Neuronal stem cell (in vitro differentiated cells): ENCODE data around the gene ZNF514.

Experiments used
- DNase-seq: peaks from one replicate; pipeline ENCODE4 v3.0.0-alpha.2; 2013; ENCODE audit warnings: low spot score
- H2AFZ ChIP-seq: one replicate; pipeline ENCODE4 v1.6.1; 2013; ENCODE audit warnings: mild to moderate bottlenecking, low read length, inconsistent platforms
- H2AK5ac ChIP-seq: 2 replicates; pipeline ENCODE4 v1.6.1; 2013; ENCODE audit warnings: low read depth, mild to moderate bottlenecking, inconsistent platforms, low read length, moderate library complexity, mixed read lengths
- H2BK120ac ChIP-seq: 2 replicates; pipeline ENCODE4 v1.6.1; 2013; ENCODE audit warnings: low read depth, mild to moderate bottlenecking, inconsistent platforms, low read length, moderate library complexity, mixed read lengths
- H2BK12ac ChIP-seq: one replicate; pipeline ENCODE4 v1.6.1; 2013; ENCODE audit warnings: low read length, inconsistent platforms
- H2BK15ac ChIP-seq: 2 replicates; pipeline ENCODE4 v1.6.1; 2013; ENCODE audit warnings: mild to moderate bottlenecking, low read length, inconsistent platforms, mixed read lengths
- H2BK5ac ChIP-seq: one replicate; pipeline ENCODE4 v1.6.1; 2013; ENCODE audit warnings: inconsistent platforms, mild to moderate bottlenecking, low read length, moderate library complexity
- H3K14ac ChIP-seq: one replicate; pipeline ENCODE4 v1.6.1; 2013; ENCODE audit warnings: low read length, inconsistent platforms
- H3K18ac ChIP-seq: 2 replicates; pipeline ENCODE4 v1.6.1; 2013; ENCODE audit warnings: low read length, inconsistent platforms
- H3K23ac ChIP-seq: 2 replicates; pipeline ENCODE4 v1.6.1; 2013; ENCODE audit warnings: low read depth, mild to moderate bottlenecking, mixed read lengths, low read length, inconsistent platforms; ENCODE audit not compliant: poor library complexity
- H3K27ac ChIP-seq: replicated peaks from 3 replicates; pipeline ENCODE4 v1.5.1; 2013; ENCODE audit warnings: low read length, inconsistent platforms
- H3K27me3 ChIP-seq, 3 experiments: 2 replicates each; pipeline ENCODE4 v1.6.1; 2013; ENCODE audit warnings: low read length in 3 of 3, mild to moderate bottlenecking in 2 of 3, inconsistent platforms in 1 of 3, low read depth in 1 of 3, mixed read lengths in 1 of 3, moderate library complexity in 1 of 3; ENCODE audit not compliant: control insufficient read depth in 3 of 3, insufficient read depth in 3 of 3
- H3K36me3 ChIP-seq, 2 donors: replicated peaks in 1 of 2; 2 replicates each; pipeline ENCODE4 v1.6.1; 2013; ENCODE audit warnings: low read length in 2 of 2; ENCODE audit not compliant: control insufficient read depth in 2 of 2, insufficient read depth in 2 of 2
- H3K4ac ChIP-seq: 2 replicates; pipeline ENCODE4 v1.6.1; 2013; ENCODE audit warnings: inconsistent platforms, mild to moderate bottlenecking, low read length, moderate library complexity
- H3K4me1 ChIP-seq, 2 donors: 1 replicate in 1 of 2; 2 replicates in 1 of 2; pipeline ENCODE4 v1.6.1; 2013; ENCODE audit warnings: low read length in 2 of 2, low read depth in 1 of 2; ENCODE audit not compliant: control insufficient read depth in 2 of 2, insufficient read depth in 1 of 2
- H3K4me2 ChIP-seq: one replicate; pipeline ENCODE4 v1.6.1; 2013; ENCODE audit warnings: mild to moderate bottlenecking, low read length, inconsistent platforms; ENCODE audit not compliant: insufficient read depth, poor library complexity, severe bottlenecking
- H3K4me3 ChIP-seq, 2 donors: 2 replicates each; pipeline ENCODE4 v1.5.1; 2013; ENCODE audit warnings: low read length in 2 of 2, mild to moderate bottlenecking in 2 of 2, inconsistent platforms in 1 of 2, moderate library complexity in 1 of 2
- H3K79me1 ChIP-seq: one replicate; pipeline ENCODE4 v1.6.1; 2013; ENCODE audit warnings: low read depth, mild to moderate bottlenecking, inconsistent platforms, low read length, moderate library complexity
- H3K9ac ChIP-seq: one replicate; pipeline ENCODE4 v1.6.1; 2013; ENCODE audit warnings: mild to moderate bottlenecking, low read depth, low read length, inconsistent platforms; ENCODE audit not compliant: poor library complexity
- H3K9me3 ChIP-seq, 2 donors: replicated peaks in 1 of 2; 2 replicates each; pipeline versions ENCODE3 to v1.6.1; 2013; ENCODE audit warnings: low read length in 2 of 2, mild to moderate bottlenecking in 2 of 2, inconsistent platforms in 1 of 2, low read depth in 1 of 2, mixed read lengths in 1 of 2, moderate library complexity in 1 of 2; ENCODE audit not compliant: control insufficient read depth in 2 of 2, insufficient read depth in 1 of 2
- H4K8ac ChIP-seq: one replicate; pipeline ENCODE4 v1.6.1; 2013; ENCODE audit warnings: low read depth, mild to moderate bottlenecking, inconsistent platforms, low read length, moderate library complexity
- H4K91ac ChIP-seq: one replicate; pipeline ENCODE4 v1.6.1; 2013; ENCODE audit warnings: low read length, low read depth, mild to moderate bottlenecking, inconsistent platforms; ENCODE audit not compliant: poor library complexity
- WGBS, 2 donors: extraction: QIAGEN DNeasy Blood & Tissue Kit; methylation state at CpG; one replicate each; pipeline ENCODE4 v1.1.7; 2013; ENCODE audit warnings: missing lambda C conversion rate in 2 of 2, mixed read lengths in 1 of 2; ENCODE audit not compliant: insufficient read length in 2 of 2, insufficient replicate concordance in 1 of 2; ENCODE audit errors: extremely low coverage in 2 of 2; 5-methylcytosine and 5-hydroxymethylcytosine counted together

The ZNF514 gene

GRCh38 chr2:95121093-95121406 lies 38.6 kb downstream of the ZNF514 start:
- Histone ChIP-seq H2AFZ (peak overlapping the region; percentile 98), H3K4ac (no peak overlapping the region), H4K91ac (no peak overlapping the region), H3K9me3 (peaks cover 0 to 12% of the 10 kb centered on the region in 2 donors), H3K14ac (no peak overlapping the region), H3K79me1 (peaks cover 4% of the 10 kb centered on the region), H3K27ac (no peak overlapping the region), H2BK12ac (no peak overlapping the region), H3K36me3 (peaks cover 0 to 29% of the 10 kb centered on the region in 2 donors), H3K4me2 (peak overlapping the region; percentile 60), H2BK120ac (no peak overlapping the region), H2AK5ac (no peak overlapping the region), H3K23ac (peak overlapping the region; percentile 99), H3K18ac (peak overlapping the region; percentile 96), H3K4me3 (peak overlapping the region; percentile 95 to 98), H3K27me3 (no peaks in the 10 kb centered on the region), H2BK5ac (no peak overlapping the region), H3K9ac (peak overlapping the region; percentile 99), H2BK15ac (no peak overlapping the region), H3K4me1 (peaks cover 0 to 6% of the 10 kb centered on the region in 2 donors), H4K8ac (no peak overlapping the region)
- no CpG with 5 or more reads among the region's 11 CpGs for WGBS, 2 donors
- no peak for DNase-seq

GRCh38 chr2:95115418-95115817 lies 44.2 kb downstream of the ZNF514 start:
- no peak overlapping the region for H2BK15ac ChIP-seq
- H4K8ac ChIP-seq, result no peak overlapping the region
- no peak overlapping the region for H2AFZ ChIP-seq
- peaks cover 3% of the 10 kb centered on the region for H3K79me1 ChIP-seq
- no peak overlapping the region for H3K14ac ChIP-seq
- no peak overlapping the region for H3K23ac ChIP-seq
- H3K36me3 ChIP-seq, result peaks cover 5 to 70% of the 10 kb centered on the region in 2 donors
- no peak overlapping the region for H4K91ac ChIP-seq
- H3K9me3 ChIP-seq, result peaks cover 0 to 12% of the 10 kb centered on the region in 2 donors
- no peak overlapping the region for H3K4ac ChIP-seq
- H3K18ac ChIP-seq, result no peak overlapping the region
- WGBS, 2 donors, result no CpG with 5 or more reads among the region's 7 CpGs
- no peak overlapping the region for H3K9ac ChIP-seq
- no peaks in the 10 kb centered on the region for H3K4me1 ChIP-seq
- H3K27ac ChIP-seq, result no peak overlapping the region
- H2AK5ac ChIP-seq, result no peak overlapping the region
- no peak overlapping the region for H2BK12ac ChIP-seq
- H2BK5ac ChIP-seq, result no peak overlapping the region
- no peak overlapping the region for H3K4me3 ChIP-seq
- no peaks in the 10 kb centered on the region for H3K27me3 ChIP-seq
- peak; percentile 47 for DNase-seq
- H2BK120ac ChIP-seq, result no peak overlapping the region
- no peak overlapping the region for H3K4me2 ChIP-seq

GRCh38 chr2:95113464-95113863 lies 46.2 kb downstream of the ZNF514 start:
- Histone ChIP-seq H3K18ac (no peak overlapping the region), H2BK120ac (no peak overlapping the region), H3K4me1 (no peaks in the 10 kb centered on the region), H2BK15ac (no peak overlapping the region), H2BK12ac (no peak overlapping the region), H4K8ac (no peak overlapping the region), H3K36me3 (peaks cover 9 to 81% of the 10 kb centered on the region in 2 donors), H2AK5ac (no peak overlapping the region), H3K9me3 (peaks cover 0 to under 1% of the 10 kb centered on the region in 2 donors), H2BK5ac (no peak overlapping the region), H3K14ac (no peak overlapping the region), H3K27ac (no peak overlapping the region), H3K79me1 (peaks cover 3% of the 10 kb centered on the region), H3K4ac (no peak overlapping the region), H2AFZ (no peak overlapping the region), H3K4me3 (no peak overlapping the region), H4K91ac (no peak overlapping the region), H3K27me3 (no peaks in the 10 kb centered on the region), H3K9ac (no peak overlapping the region), H3K4me2 (no peak overlapping the region), H3K23ac (no peak overlapping the region)
- DNase-seq, result no peak
- no CpG with 5 or more reads among the region's 7 CpGs for WGBS, 2 donors

- H2BK12ac ChIP-seq, result no peak overlapping the region
- no peak overlapping the region for H3K18ac ChIP-seq
- no peak overlapping the region for H2BK120ac ChIP-seq
- H3K4me3 ChIP-seq, result no peak overlapping the region
- no peak overlapping the region for H3K4ac ChIP-seq
- no peak overlapping the region for H3K9ac ChIP-seq
- H2AFZ ChIP-seq, result no peak overlapping the region
- H2AK5ac ChIP-seq, result no peak overlapping the region
- H4K91ac ChIP-seq, result no peak overlapping the region
- no peak overlapping the region for H3K27ac ChIP-seq
- no peaks in the 10 kb centered on the region for H3K4me1 ChIP-seq
- H3K9me3 ChIP-seq, result no peaks in the 10 kb centered on the region
- no peak overlapping the region for H4K8ac ChIP-seq
- no peak overlapping the region for H3K4me2 ChIP-seq
- no peak overlapping the region for H3K23ac ChIP-seq
- no peaks in the 10 kb centered on the region for H3K27me3 ChIP-seq
- peaks cover 1% of the 10 kb centered on the region for H3K79me1 ChIP-seq
- H3K36me3 ChIP-seq, result peaks cover 29 to 91% of the 10 kb centered on the region in 2 donors
- H3K14ac ChIP-seq, result no peak overlapping the region
- H2BK5ac ChIP-seq, result no peak overlapping the region
- H2BK15ac ChIP-seq, result no peak overlapping the region
- no peak for DNase-seq
Observed at GRCh38 chr2:95110395-95110794, 49.3 kb downstream of the ZNF514 start.
